22Rv1 (cell line): ENCODE measurements around the gene ADGRD1.
"Not testable (repeated sequence)": the region's sequence is repeated elsewhere in the genome, so short reads cannot be mapped to it uniquely, and the experiment has no call there.

Experiments used
- CTCF ChIP-seq: fragments of 450-650 bp; IDR thresholded peaks from 2 replicates; pipeline ENCODE4 v1.5.1; 2017; ENCODE audit warnings: mild to moderate bottlenecking
- ZFX ChIP-seq: fragments of 450-650 bp; IDR thresholded peaks from 2 replicates; pipeline ENCODE4 v1.6.1; 2017; ENCODE audit warnings: antibody characterized with exemption, borderline replicate concordance

GRCh38 chr12:131071950-131072349 lies 118.2 kb downstream of the ADGRD1 start:
- not testable (repeated sequence) for TF ChIP-seq CTCF, ZFX
